GM18502 (cell line): ENCODE measurements around the gene PCGF3.
"Not testable (repeated sequence)": the region's sequence is repeated elsewhere in the genome, so short reads cannot be mapped to it uniquely, and the experiment has no call there.

Experiments
- ATAC-seq: cut with Tn5 transposase; IDR thresholded peaks from one replicate; pipeline ENCODE4 v1.9.1; 2021; ENCODE audit warnings: mild to moderate bottlenecking; ENCODE audit not compliant: unreplicated experiment, poor library complexity

Gene PCGF3

GRCh38 chr4:720111-720860 is 14.7 kb downstream of the PCGF3 start:
- no peak for ATAC-seq

- ATAC-seq, result no peak
Observed at GRCh38 chr4:721261-722168, 15.9 kb downstream of the PCGF3 start.

GRCh38 chr4:722169-722725 is 16.6 kb downstream of the PCGF3 start:
- no peak for ATAC-seq

- no peak for ATAC-seq
Observed at GRCh38 chr4:722851-723360, 17.3 kb downstream of the PCGF3 start.

- no peak for ATAC-seq
Observed at GRCh38 chr4:723751-724530, 18.3 kb downstream of the PCGF3 start.

- no peak for ATAC-seq
Observed at GRCh38 chr4:725391-726234, 20.0 kb downstream of the PCGF3 start.

GRCh38 chr4:726235-726787 is 20.7 kb downstream of the PCGF3 start:
- no peak for ATAC-seq

- ATAC-seq, result no peak
Observed at GRCh38 chr4:726838-727237, 21.2 kb downstream of the PCGF3 start.

GRCh38 chr4:727576-727975 is 21.9 kb downstream of the PCGF3 start:
- ATAC-seq, result no peak

GRCh38 chr4:729336-730315 is 24.0 kb downstream of the PCGF3 start:
- ATAC-seq, result no peak

GRCh38 chr4:730511-730910 is 24.9 kb downstream of the PCGF3 start:
- no peak for ATAC-seq

- not testable (repeated sequence) for ATAC-seq
Observed at GRCh38 chr4:730946-731904, 25.6 kb downstream of the PCGF3 start.

GRCh38 chr4:731954-732353 is 26.3 kb downstream of the PCGF3 start:
- not testable (repeated sequence) for ATAC-seq

GRCh38 chr4:732486-732885 is 26.9 kb downstream of the PCGF3 start:
- ATAC-seq, result no peak

- ATAC-seq, result no peak
Observed at GRCh38 chr4:732911-733630, 27.4 kb downstream of the PCGF3 start.

GRCh38 chr4:733631-733980 is 28.0 kb downstream of the PCGF3 start:
- ATAC-seq, result no peak
